ENCODE data around the gene KRT7.
A peak's percentile ranks its signal among the peaks of the same experiment; 100 is the strongest.

KRT7 gene

DNA sequence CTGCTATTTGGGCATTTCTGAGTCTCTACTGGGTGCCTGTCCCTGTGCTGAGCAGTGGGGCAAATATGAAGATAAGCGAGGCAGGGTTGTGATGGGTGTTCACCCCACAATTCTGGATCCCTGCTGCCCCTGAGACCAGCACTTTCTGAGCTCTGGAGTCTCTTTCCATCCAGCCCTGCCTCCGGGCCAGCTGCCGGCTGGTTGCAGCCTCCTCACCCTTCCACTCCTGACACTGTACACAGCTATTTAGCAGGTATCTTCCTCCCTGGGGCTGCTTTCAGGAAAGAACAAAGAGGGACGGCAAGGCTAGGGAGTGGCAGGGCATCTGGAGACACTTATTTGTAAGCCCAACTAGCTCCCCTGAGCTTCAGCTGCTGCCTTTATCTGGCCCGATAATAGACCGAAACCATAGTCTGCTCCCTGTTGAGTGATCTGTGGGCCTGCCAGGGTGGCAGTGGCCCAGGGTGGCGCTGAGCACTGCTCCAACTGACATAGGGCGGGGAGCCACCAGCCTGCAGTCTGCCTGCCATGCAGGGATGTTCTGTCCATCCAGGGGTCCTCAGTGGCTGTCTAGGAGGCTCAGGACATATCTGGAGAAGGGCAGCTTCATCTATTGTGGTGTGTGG is 33.6 kb upstream of the KRT7 start:
- no peak for FAIRE-seq

DNA sequence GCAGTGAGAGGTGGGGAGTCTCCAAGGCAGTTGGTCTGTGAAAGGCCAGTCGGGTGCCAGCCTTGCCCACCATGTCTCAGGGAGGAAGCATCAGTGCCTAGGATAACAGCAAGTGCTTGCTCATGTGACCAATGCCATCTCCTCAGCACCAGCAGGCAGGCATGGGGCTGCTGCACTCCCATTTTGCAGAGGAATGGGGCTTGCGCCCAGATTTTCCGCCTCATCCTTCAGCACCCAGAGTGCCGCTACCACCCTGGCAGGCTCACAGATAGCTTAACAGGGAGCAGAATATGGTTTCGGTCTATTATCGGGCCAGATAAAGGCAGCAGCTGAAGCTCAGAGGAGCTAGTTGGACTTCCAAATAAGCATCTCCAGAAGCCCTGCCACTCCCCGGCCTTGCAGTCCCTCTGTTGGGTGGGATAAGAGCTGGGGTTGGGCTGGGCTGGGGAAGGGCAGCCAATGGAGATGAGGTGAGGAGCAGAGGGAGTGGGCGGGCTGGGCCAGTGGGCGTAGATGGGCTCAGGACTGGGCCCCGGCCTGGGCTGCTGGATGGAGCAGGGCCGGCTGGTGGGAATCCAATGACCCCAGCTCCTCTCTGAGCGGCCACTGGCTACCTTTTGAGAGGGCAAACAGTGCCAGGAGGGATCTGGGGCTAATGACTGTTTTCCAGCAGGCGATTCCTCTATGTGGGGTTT is 32.8 kb upstream of the KRT7 start:
- FAIRE-seq, result no peak
- no peak for DNase-seq (ENCODE audit: low spot score)

More for the DNA sequence above, 33.6 kb upstream of the KRT7 start:
- no peak for DNase-seq (ENCODE audit: low spot score)

DNA sequence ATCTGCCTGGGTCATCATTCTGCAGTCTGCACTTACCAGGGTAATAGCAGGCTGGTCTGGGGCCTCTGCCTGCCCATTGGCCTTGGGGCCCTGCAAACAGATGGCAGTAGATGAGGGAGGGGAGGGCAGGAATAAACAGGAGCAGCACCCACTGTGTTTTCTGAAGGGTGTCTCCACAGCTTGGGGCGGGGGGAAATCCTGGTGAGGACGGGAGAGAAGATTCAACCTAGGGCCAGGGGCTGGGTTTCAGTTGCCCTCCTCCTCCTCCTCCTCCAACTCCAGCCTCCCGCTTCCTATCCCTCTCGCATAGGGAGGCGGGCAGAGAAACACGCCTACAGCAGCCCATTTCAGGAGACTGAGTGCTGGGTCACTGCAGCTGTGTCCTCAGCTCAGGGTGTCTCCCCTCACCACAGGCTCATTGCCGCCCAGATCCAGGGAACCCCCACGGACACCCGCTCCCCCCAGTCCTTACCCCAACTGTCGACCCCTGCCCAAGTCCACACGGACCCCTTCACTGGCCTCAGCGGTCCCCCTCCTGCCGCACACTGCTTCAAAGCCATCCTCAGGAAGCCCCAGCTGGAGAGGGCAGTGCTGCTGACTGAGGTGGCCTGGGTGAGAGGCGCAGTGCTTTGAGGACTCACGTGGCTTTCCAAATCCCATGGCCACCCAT is 32.1 kb upstream of the KRT7 start:
- DNase-seq (ENCODE audit: low spot score), result no peak
- no peak for FAIRE-seq

DNA sequence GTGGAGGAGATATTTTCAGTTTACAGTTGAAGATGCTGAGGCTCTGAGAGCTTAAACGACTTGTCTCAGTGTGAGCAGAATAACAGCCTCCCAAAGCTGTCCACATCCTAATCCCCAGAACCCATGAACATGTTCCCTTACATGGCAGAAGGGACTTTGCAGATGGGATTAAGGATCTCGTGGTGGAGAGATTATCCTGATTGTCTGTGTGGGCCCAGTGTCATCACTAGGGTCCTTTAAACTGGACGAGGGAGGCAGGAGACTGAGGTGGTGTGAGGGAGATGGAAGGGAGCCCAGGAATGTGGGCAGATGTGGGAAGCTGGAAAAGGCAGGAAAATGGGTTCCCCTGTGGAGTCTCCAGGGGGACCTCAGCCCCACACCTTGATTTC is 31.6 kb upstream of the KRT7 start:
- no peak for FAIRE-seq
- no peak for DNase-seq (ENCODE audit: low spot score)

DNA sequence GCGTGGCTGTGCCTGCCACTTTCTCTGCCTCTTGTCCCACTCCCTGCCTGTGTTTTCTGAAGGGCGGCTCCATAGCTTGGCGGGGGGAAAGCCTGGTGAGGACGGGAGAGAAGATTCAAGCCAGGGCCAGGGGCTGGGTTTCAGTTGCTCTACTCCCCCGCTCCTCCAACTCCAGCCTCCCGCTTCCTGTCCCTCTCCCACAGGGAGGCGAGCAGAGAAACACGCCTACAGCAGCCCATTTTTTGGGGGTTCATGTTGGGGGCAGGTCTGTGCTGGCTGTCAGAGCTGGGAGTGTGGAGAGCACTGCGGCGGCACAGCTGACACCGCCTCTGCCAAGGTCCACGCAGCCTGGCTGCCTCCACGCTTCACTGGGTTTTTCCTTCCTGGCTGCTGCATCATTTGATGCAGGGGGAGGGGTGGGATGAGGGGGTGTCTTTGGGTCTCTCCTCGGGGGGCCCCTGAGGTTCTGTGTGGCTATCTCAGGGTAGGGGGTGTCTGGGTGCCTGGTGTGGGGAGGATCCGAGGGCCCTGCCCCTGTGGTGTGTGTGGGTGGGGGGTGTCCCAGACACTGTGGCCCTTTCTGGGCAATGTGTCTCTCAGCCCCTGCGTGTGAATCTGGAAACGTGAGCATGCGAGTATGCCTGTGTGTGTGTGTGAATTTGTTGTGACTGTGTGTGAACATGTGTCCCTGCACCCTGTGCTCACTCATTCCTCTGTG is 30.5 kb upstream of the KRT7 start:
- DNase-seq (ENCODE audit: low spot score) (peak; percentile 80), FAIRE-seq (peak; percentile 59)

DNA sequence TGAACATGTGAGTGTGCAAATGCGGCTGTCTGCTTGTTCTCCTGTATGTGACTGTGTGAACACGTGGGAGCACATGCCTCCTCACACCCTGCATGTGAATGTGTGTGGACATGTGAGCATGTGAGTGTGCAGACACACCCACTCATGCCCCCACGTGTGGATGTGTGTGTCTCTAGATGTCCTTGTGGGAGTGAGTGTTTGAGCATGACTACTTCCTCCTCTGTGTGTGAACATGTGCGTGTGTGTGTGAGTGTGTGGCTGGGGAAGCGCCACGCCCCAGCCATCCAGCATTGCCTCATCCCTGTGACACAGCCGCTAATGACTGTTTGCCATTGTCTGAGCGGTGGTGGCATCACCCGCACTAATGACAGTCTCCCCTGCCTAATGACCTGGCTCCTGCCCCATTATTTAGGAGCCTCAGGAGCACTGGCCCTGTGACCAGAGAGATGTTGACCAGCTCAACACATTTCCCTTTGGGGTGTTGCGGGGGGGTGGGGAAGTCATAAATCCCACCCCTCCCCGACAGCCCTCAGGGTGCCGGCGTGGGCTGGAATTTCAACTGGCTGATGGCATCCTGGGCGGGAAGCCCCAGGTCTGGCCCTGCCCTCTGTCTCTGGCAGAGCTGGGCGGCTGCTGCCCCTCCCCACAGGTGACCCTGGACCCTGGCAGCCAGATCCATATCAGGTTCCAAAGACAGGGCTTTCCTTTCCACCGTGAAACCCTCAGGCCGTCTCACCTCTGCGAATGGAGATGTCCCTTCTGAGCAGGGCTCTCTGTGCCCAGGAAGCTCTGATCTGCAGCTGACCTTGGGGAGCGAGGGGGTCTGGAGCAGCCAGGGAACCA is 29.7 kb upstream of the KRT7 start:
- FAIRE-seq (peak; percentile 85), DNase-seq (ENCODE audit: low spot score) (peak; percentile 95)

DNA sequence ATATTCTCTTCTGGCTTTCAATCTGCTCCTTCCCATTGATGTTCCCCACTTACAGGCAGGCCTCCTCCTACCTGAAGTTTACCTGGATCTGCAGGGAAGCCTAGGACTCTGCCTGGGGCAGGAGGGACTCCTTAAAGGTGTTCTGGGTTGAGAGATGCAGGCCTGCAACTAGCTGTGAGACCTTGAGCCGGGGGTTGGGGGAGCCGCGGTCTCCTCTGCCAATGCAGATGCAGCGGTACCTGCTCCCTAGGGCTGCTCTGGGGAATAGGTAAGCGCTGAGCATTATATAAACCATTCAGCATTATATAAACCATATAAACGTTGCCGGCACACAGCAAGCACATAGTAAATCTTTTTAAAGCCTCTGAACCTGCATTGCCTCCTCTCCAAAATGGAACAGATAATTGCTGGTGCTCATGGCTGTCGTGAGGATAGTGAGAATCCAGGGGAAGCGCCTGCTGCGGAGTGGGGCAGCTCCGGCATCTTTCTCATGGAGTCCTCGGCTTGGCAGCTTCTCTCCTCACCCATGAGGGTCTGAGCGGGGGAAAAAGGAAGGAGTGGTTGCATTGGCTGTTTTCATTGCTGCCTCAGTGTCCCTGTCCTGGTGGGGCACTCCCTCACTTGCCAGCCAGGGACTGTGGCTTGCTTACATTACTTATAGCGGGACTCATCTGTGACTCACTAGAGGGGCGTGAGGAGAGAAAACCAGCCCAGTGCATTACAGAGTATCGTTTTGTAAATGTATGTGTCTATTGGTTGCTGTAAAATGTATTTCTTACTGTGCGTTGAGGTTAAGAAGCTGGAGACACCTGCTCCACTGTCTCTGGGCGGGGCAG is 28.7 kb upstream of the KRT7 start:
- DNase-seq (ENCODE audit: low spot score), result peak; percentile 38
- FAIRE-seq, result peak; percentile 65

DNA sequence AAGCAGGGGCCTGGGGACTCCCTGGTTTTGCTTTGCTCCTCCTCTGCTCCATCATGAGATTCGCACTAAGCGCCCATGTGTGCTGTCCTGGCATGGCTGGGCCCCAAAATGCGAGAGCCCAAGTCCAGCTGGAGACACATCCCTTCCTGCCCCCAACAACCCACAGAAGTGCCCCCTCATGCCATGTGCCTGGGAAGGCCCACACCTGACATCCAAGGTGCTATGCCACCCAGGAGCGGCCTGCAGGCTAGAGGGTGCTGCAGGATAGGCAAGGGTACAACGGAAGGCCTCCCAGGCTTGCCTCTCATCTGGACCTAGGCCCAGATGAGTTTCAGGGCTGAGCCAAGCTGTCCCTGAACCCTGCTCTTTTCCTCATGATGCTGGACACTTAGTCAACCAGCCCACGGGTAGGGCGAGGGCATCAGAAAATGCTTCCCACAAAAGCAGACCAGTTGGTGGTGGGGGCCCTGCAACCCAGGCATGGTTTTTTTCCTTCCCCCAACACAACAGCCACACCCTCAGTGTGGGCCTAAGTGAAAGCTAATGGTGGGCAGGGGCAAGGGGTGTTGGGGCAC is 28.0 kb upstream of the KRT7 start:
- no peak for DNase-seq (ENCODE audit: low spot score)
- no peak for FAIRE-seq

DNA sequence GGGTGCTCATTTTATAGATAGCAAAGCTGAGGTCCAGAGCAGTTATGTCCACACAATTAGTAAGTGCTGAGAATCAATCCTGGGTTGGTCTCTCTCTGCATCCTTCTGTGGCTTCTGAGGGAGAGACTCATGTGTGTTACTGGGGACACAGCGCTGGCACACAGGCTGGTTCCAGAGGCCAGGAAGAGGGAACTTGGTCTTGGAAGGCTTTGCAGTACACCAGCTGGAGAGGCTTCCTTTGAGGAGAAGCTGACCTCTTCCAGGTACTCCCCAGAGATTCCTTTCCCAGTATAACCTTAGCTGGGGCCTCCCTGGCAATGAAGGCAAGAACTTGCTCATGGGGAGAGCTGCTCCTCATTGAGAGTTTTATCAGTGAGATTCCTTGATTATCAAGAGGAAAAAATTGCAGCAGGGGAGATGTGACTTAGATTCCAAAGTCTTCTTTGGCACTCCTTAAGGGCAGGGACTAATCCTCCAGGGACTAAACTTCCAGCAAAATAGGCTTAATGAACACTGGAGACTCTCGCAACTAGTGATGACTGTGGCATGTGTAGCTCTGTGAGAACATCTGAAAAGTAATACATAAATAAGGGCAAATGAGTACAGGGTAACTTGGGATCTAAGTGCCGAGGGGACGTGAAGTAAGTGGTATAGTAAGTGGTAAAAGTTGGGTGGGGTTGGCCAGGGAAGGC is 27.3 kb upstream of the KRT7 start:
- DNase-seq (ENCODE audit: low spot score) (no peak), FAIRE-seq (no peak)

DNA sequence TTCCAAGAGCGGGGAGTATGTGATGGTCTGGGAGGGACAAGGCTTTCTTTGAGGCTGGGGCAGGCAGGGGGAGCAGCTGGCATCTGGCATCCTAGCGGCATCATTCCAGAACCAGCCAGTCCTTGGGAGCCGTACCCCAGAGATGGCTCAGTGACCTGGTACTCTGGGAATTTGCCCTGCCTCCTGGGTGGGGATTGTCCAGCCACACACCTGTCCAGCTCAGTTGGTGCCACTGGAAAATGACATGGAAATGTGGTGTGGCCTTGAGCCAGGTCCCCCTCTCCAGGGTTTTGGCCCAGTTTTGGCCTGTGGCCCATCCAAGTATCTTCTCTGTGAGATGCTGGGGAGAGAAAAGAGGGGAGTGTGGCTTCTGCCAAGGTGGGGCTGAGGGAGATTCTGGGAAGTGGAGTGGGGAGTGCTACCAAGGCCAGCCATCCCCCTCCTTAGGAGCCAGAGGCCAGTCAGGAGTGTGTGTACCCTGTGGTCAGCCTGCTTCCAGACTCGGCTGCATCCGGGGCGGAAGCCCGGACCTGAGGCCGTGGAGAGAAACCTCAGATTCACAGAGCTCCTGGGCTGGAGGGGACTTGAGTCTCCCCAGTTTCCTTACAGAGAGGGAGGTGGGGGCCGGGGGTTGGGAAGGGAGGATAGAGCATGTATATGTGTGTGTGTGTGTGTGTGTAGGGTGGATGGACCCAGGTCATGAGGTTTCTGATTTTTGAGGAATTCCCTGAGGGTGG is 26.6 kb upstream of the KRT7 start:
- DNase-seq (ENCODE audit: low spot score) (no peak), FAIRE-seq (no peak)

DNA sequence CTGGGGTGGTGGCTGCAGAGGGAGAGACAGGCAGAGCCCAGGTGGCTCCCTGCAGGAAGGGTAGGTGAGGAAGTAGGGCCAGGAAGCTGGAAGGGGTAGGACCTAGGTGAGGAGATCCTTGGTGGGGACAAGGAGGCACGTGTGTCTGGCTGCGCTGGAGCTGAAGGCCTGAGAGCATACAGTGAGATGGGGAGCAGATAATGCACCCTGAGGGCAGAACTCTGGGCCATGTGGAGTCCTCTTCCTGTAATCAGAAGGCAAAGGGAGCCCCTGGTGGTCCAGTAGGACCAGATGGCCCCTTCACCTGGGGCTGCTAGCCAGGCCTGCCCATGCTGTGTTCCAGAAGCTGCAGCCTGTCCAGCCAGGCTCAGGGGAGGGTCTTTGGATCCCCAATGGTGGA is 25.9 kb upstream of the KRT7 start:
- DNase-seq (ENCODE audit: low spot score) (no peak), FAIRE-seq (no peak)

DNA sequence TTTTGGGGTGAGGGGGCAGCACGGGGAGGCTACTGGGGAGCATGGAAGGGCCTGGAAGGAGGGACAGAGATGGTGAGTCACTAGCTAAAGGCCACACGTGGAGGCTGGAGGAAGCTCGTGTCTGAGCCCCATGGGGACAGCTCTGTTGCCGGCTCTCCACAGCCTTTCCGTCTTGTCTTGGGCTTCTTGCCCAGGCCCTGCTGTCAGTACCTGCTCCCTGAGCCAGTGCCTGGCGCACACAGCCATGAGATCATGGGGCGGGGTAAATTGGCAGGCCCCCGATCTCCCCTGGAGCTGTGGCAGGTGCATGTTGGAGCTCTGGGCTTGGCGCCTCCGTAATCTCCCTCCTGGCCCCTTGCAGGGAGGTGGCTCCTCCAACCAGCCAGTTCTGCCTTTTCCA is 25.1 kb upstream of the KRT7 start:
- DNase-seq (ENCODE audit: low spot score) (no peak), FAIRE-seq (no peak)

DNA sequence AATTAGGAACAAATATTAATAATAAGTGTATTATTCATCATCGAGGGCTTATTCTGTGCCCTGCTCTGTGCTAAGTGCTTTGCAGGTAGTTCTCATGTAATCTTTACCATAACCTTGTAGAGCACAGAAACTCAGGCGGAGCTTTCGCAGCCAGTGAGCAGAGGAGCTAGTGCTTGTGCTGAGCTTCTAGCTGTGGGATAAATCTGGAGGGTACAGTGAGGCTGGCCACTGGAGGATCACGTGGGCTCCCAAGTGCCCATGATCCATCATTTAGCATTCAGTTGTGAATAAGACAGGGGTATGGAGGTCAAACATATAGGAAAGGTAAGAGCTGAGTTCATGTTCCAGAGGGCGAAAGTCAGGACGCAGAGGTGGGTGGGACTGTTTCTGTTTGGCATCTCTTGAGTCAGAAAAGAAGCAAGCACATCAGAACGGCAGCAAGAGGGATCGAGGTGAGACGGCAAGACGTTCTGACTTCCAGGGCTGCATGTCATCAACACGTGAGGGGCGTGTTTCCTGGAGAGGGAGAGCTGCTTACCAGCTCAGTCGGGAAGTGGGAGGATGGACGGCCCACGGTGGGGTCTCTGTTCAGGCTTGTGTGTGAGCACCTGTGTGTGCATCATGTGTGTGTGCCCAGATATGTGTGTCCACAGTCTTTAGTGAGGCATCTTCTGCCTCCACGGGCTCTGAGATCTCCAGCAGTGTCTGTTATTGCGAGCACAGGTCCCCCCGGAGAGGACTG is 24.4 kb upstream of the KRT7 start:
- DNase-seq (ENCODE audit: low spot score) (no peak), FAIRE-seq (no peak)

DNA sequence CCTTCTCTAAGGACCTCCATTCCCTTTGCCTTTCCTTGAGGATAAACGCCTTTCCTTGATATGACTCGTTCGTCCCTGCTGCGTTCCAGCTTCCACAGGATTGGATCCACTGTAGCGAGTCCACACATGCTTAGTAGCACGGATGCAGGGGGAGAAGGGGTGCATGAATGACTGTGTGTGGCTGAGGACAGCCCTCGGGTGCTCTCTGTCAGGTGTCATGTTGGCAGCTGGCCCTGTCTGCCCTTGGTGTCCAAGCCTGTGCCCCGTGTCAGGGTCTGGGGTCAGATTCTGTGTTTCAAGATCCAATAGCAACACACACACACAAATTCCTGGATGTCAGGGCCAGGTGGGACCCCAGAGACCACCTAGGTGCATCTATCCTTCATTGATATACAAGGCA is 23.7 kb upstream of the KRT7 start:
- no peak for FAIRE-seq
- DNase-seq (ENCODE audit: low spot score), result no peak

DNA sequence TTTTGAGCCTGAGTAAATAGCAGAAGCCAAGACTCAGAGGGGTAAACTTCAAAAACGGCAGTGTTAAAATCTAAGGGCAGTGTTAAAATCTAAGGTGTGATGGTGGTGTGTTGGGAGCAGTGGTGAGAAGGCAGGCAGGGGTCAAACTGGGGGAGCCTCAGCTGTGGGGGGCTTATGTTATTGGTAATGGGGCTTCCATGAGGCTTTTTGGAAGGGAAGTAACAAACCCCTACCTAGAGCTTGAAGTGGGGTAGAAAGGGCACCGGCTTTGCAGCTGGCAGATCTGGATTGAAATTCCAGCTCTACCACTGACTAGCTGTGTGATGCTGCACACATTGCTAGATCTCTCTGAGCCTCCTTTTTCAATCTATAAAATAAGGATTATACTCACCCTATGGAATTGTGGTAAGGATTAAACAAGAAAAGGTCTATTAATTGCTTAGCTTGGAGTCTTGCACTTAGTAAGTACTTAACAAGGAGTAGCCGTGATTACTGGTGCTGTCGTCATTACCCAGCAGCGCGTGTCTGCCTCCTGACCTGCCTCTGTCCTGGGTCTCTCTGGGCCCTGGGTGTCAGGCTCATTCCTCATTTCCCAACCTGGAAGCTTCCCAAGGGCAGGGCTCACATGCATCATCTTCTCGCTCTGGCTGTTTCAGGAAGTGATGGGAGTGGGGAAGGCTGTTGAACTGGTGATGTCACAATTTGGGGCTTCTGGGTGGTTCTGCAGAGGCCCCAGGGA is 22.7 kb upstream of the KRT7 start:
- FAIRE-seq (no peak), DNase-seq (ENCODE audit: low spot score) (no peak)

DNA sequence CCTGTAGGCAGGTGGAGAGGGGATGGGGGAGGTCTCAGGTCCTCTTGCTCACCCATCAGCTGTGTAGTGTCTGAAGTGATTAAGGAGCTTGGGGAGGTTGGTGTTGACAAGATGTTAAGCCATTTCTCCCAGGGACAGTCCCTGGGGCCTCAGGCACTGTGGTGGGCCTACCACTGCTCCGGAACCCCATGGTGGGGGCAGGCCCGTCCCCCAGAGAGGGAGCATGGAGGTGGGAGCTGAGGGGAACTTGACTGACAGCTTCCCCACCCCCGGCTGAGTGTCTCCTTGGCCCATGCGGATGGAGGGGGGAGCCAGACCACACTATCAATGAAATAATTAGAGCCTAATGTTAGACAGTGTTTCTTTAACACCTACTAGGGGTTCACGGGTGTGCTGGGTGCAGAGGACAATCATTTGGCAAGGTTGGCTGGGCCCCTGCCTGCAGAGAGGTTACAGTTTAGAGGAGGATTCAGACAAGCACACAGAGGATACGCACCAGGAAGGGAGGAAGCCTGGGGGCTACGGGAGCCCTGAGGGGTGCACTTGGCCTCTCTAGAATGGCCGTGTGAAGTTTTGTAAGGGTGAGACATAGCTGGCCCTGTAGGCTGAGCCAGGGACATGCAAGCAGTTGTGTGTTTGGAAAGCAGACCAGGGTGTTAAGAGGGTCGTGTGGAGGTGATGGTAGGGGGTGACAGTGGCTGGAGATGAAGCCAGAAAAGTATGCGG is 22.0 kb upstream of the KRT7 start:
- no peak for FAIRE-seq
- DNase-seq (ENCODE audit: low spot score), result no peak
